Activated B cell treated with CpG ODN at 0.5 μM for 24 hours (primary cell): ENCODE data around the gene RNF225. TPM values are rescaled to one million over a fixed set of nuclear protein-coding genes. Genes with fewer than 3 reads are reported as not detected.

Experiments
- ATAC-seq: fragments of 200-7000 bp; cut with Tn5 transposase; one replicate; pipeline ENCODE4 v1.10.0; 2021; ENCODE audit warnings: low read depth, mild to moderate bottlenecking, moderate library complexity
- CTCF ChIA-PET: fragments of 350-600 bp; sonication (Branson Sonifier 250); formaldehyde crosslinking; loops from one replicate; lab custom pipeline; 2021; ENCODE audit warnings: antibody characterized with exemption; lab: Charles Lee
- POLR2A ChIA-PET: fragments of 350-600 bp; sonication (Branson Sonifier 250); formaldehyde crosslinking; loops from one replicate; lab custom pipeline; 2021; ENCODE audit warnings: antibody characterized with exemption; lab: Charles Lee
- DNase-seq: peaks from one replicate; pipeline ENCODE4 v3.0.0; 2022
- H3K27ac Mint-ChIP-seq: one replicate; pipeline ENCODE4 v1.8.0; 2020; ENCODE audit warnings: mixed read lengths
- H3K27me3 Mint-ChIP-seq: one replicate; pipeline ENCODE4 v1.8.0; 2021; ENCODE audit warnings: mixed read lengths
- H3K36me3 Mint-ChIP-seq: one replicate; pipeline ENCODE4 v1.8.0; 2021; ENCODE audit warnings: low read depth, mixed read lengths
- H3K4me1 Mint-ChIP-seq: one replicate; pipeline ENCODE4 v1.8.0; 2021; ENCODE audit warnings: mixed read lengths
- H3K4me3 Mint-ChIP-seq: one replicate; pipeline ENCODE4 v1.8.0; 2020; ENCODE audit warnings: mild to moderate bottlenecking, mixed read lengths
- H3K9me3 Mint-ChIP-seq: one replicate; pipeline ENCODE4 v1.8.0; 2020; ENCODE audit warnings: mixed read lengths
- CTCF ChIP-seq: fragments of 200-600 bp; IDR thresholded peaks from one replicate; pipeline ENCODE4 v1.8.0; 2022; ENCODE audit warnings: antibody characterized with exemption, mild to moderate bottlenecking
- intact Hi-C: fragments of 100-400 bp; cut with micrococcal nuclease; formaldehyde crosslinking; loops from one replicate; pipeline ENCODE4 v1.15.1; 2024
- total RNA-seq: library from RNA; stranded (reverse); gene quantifications from 2 replicates; pipeline ENCODE4 v1.2.3, GENCODE V29; 2022

RNF225 gene
- total RNA-seq, 1 donor from 2014 or later = not detected

GRCh38 chr19:58362272-58362994 is 33.0 kb upstream of the RNF225 start, which contains the start of gene ZNF497:
ZNF497 (minus strand) TSS chr19:58362751; CDS start chr19:58357635, 5,116 bp downstream.
- peak; percentile 86 for ATAC-seq

GRCh38 chr19:58364146-58364545 is 31.3 kb upstream of the RNF225 start:
- ATAC-seq (no peak), DNase-seq (no peak)
- H3K36me3 Mint-ChIP-seq = peaks cover 5% of the 10 kb centered on the region
- no peaks in the 10 kb centered on the region for H3K9me3 Mint-ChIP-seq
- ChIA-PET CTCF (interaction anchor here (0.9 to 1.1 kb wide), 2 partner anchors 15 to 155 kb away, joined by 3 read pairs; partner anchors contain the start of gene ZBTB45), POLR2A (interaction anchor here (0.8 to 3.4 kb wide), 9 partner anchors 10 to 212 kb away, joined by 3 to 90 read pairs (median 14); partner anchors contain the start of genes RPS5, TRIM28, ZNF132 and ZNF837)
- no peak for TF ChIP-seq CTCF
- H3K4me3 Mint-ChIP-seq = peak overlapping the region; percentile 57
- peaks cover 2% of the 10 kb centered on the region for H3K27me3 Mint-ChIP-seq
- peaks cover 19% of the 10 kb centered on the region for H3K4me1 Mint-ChIP-seq
- H3K27ac Mint-ChIP-seq = peak overlapping the region; percentile 70
- intact Hi-C loops = no loop called here

More at GRCh38 chr19:58362272-58362994, 33.0 kb upstream of the RNF225 start, which contains the start of gene ZNF497:
- ChIA-PET CTCF (interaction anchor here (0.9 to 1.7 kb wide), 5 partner anchors 15 to 158 kb away, joined by 3 to 6 read pairs (median 4); partner anchors contain the start of genes ZBTB45 and ZNF837), POLR2A (interaction anchor here (0.6 to 3.4 kb wide), 43 partner anchors 9 to 973 kb away, joined by 3 to 90 read pairs (median 5); partner anchors contain the start of genes CHMP2A, ERVK3-1, RPS5 and TRIM28)
- H3K36me3 Mint-ChIP-seq = peaks cover 5% of the 10 kb centered on the region
- peak; percentile 98 for DNase-seq
- H3K27ac Mint-ChIP-seq = peak within 1 kb of the TSS; percentile 97
- TF ChIP-seq CTCF = no peak
- no peaks in the 10 kb centered on the region for H3K9me3 Mint-ChIP-seq
- H3K27me3 Mint-ChIP-seq = peaks cover 2% of the 10 kb centered on the region
- intact Hi-C loops = loop anchor here (1.0 to 2.0 kb wide), 13 partner anchors 15 to 210 kb away; partner anchors contain the start of genes ERVK3-1, RPS5, TRIM28 and ZBTB45
- peak within 1 kb of the TSS; percentile 95 for H3K4me3 Mint-ChIP-seq
- H3K4me1 Mint-ChIP-seq = peaks cover 21% of the 10 kb centered on the region

GRCh38 chr19:58366585-58367430 is 28.6 kb upstream of the RNF225 start:
- Mint-ChIP-seq H3K36me3 (peaks cover 7% of the 10 kb centered on the region), H3K27ac (no peak overlapping the region)
- POLR2A ChIA-PET = interaction anchor here (0.6 to 1.1 kb wide), 3 partner anchors 9 to 18 kb away, joined by 3 to 6 read pairs (median 4); no protein-coding TSS in a partner anchor

GRCh38 chr19:58367698-58368454 is 27.6 kb upstream of the RNF225 start:
- ChIA-PET POLR2A (interaction anchor here (0.6 to 1.1 kb wide), 3 partner anchors 8 to 19 kb away, joined by 3 to 6 read pairs (median 4); no protein-coding TSS in a partner anchor), CTCF (no interaction called here)
- H3K27me3 Mint-ChIP-seq = no peaks in the 10 kb centered on the region
- peaks cover 8% of the 10 kb centered on the region for H3K4me1 Mint-ChIP-seq
- intact Hi-C loops = no loop called here
- no peak for ATAC-seq
- H3K9me3 Mint-ChIP-seq = no peaks in the 10 kb centered on the region
- no peak for DNase-seq
- peaks cover 2% of the 10 kb centered on the region for H3K36me3 Mint-ChIP-seq
- TF ChIP-seq CTCF = no peak
- H3K4me3 Mint-ChIP-seq = no peak overlapping the region
- no peak overlapping the region for H3K27ac Mint-ChIP-seq

More at GRCh38 chr19:58366585-58367430, 28.6 kb upstream of the RNF225 start:
- no peak for ATAC-seq
- Mint-ChIP-seq H3K4me3 (no peak overlapping the region), H3K4me1 (peaks cover 16% of the 10 kb centered on the region), H3K9me3 (no peaks in the 10 kb centered on the region), H3K27me3 (no peaks in the 10 kb centered on the region)
- intact Hi-C loops = no loop called here
- no peak for DNase-seq
- CTCF ChIA-PET = no interaction called here
- TF ChIP-seq CTCF = no peak
